Spleen (tissue), 7 donors: ENCODE measurements around the gene RIPPLY2.

Experiments
- CTCF ChIP-seq, 11 experiments: fragments of 200-600 bp in 7 of 11; fragments of 450-650 bp in 4 of 11; sonication (generic) in 4 of 11; IDR thresholded peaks in 8 of 11; conservative IDR thresholded peaks in 3 of 11; 1 replicate in 7 of 11; 2 replicates in 4 of 11; pipeline versions ENCODE4 v1.4.0 to v1.8.0; 2016 to 2021; ENCODE audit warnings: antibody characterized with exemption in 11 of 11, inconsistent platforms in 4 of 11, mild to moderate bottlenecking in 1 of 11
- POLR2A ChIP-seq, 3 donors: fragments of 450-650 bp; IDR thresholded peaks; one replicate each; pipeline ENCODE4 v1.5.1; 2017; ENCODE audit warnings: antibody characterized with exemption in 3 of 3, mild to moderate bottlenecking in 1 of 3
- POLR2AphosphoS5 ChIP-seq, 3 donors: sonication (generic); formaldehyde crosslinking; IDR thresholded peaks; one replicate each; pipeline ENCODE4 v1.5.1; 2017; ENCODE audit warnings: antibody characterized with exemption in 3 of 3
- donor health status: DM: no; HTN: no; CAD: no; lungs with moderate emphysema.
- donor health status: DM: no; HTN: no; CAD: no.
- donor health status: DM: no; HTN: no; CAD: no.

- TF ChIP-seq CTCF (IDR thresholded peaks at IDR 0.05 in 8 of 11, conservative IDR thresholded peaks at IDR 0.05 in 3 of 11) (no peak), POLR2A (IDR thresholded peaks at IDR 0.05) (no peak), POLR2AphosphoS5 (IDR thresholded peaks at IDR 0.05) (no peak)
Observed at GRCh38 chr6:83838727-83839126, 14.4 kb upstream of the RIPPLY2 start.
